ENCODE data around the gene FAM156B. TPM values are rescaled to one million over a fixed set of nuclear protein-coding genes. Genes with fewer than 3 reads are reported as not detected.

Gene FAM156B
- total RNA-seq, 1 experiment from 2014 or later, result 9.1 TPM

Other genes with a start within 250 kb of the FAM156B start
- not detected in 2 replicates for gene SSX7, start 242.4 kb upstream of the FAM156B start, total RNA-seq (2014; rRNA removed; shearing (Covaris generic))
- not detected in 2 replicates for gene SSX2, start 190.2 kb upstream of the FAM156B start, total RNA-seq (2014; rRNA removed; shearing (Covaris generic))
- gene SSX2B, start 146.1 kb upstream of the FAM156B start, total RNA-seq (2014; rRNA removed; shearing (Covaris generic)), result not detected in 2 replicates
- gene SPANXN5, start 99.9 kb upstream of the FAM156B start, total RNA-seq (2014; rRNA removed; shearing (Covaris generic)), result not detected in 2 replicates
- gene XAGE5, start 86.0 kb upstream of the FAM156B start, total RNA-seq (2014; rRNA removed; shearing (Covaris generic)), result not detected in 2 replicates
- not detected in 2 replicates for gene XAGE3, start 29.2 kb upstream of the FAM156B start, total RNA-seq (2014; rRNA removed; shearing (Covaris generic))
- gene FAM156A, start 61.2 kb downstream of the FAM156B start, total RNA-seq (2014; rRNA removed; shearing (Covaris generic)), result 3.1 and 5.5 TPM in 2 replicates
- not detected in 2 replicates for gene GPR173, start 151.5 kb downstream of the FAM156B start, total RNA-seq (2014; rRNA removed; shearing (Covaris generic))
- 4.6 and 5.4 TPM in 2 replicates for gene TSPYL2, start 185.0 kb downstream of the FAM156B start, total RNA-seq (2014; rRNA removed; shearing (Covaris generic))
- gene KANTR, start 196.8 kb downstream of the FAM156B start, total RNA-seq (2014; rRNA removed; shearing (Covaris generic)), result 7.9 and 8.5 TPM in 2 replicates